ENCODE data around the gene MAMDC2. TPM values are rescaled to one million over a fixed set of nuclear protein-coding genes. Genes with fewer than 3 reads are reported as not detected.

The MAMDC2 gene
- total and polyA plus RNA-seq, 2 donors (not counting 1 experiment from before 2014, with no cell fraction given), result not detected

- intact Hi-C loops (cut with micrococcal nuclease), result loop anchor here (5.0 kb wide), 1 partner anchor 489 kb away; no protein-coding TSS in a partner anchor
- no peak for TF ChIP-seq EZH2 (IDR thresholded peaks at IDR 0.05; ENCODE audit: borderline replicate concordance, insufficient read depth, low read depth, low read length, poor library complexity, severe bottlenecking)
- TF ChIP-seq CTCF (IDR thresholded peaks at IDR 0.05), result no peak
- Mint-ChIP-seq H3K9me3 (ENCODE audit: insufficient read depth) (no peaks in the 10 kb centered on the region), H3K27me3 (peaks cover 19% of the 10 kb centered on the region), H3K27ac (no peak overlapping the region), H3K4me1 (peaks cover 9% of the 10 kb centered on the region), H3K4me3 (no peak overlapping the region)
- no peak for ATAC-seq (ENCODE audit: low read depth)
- no CpG with 5 or more reads among the region's 2 CpGs for WGBS (ENCODE audit: insufficient coverage)
- Histone ChIP-seq H3K36me3 (replicated peaks in 1 of 2; ENCODE audit: control extremely low read depth in 1 of 2, control insufficient read depth in 1 of 2, extremely low read depth in 1 of 2, insufficient read depth in 2 of 2, low read length in 1 of 2) (no peaks in the 10 kb centered on the region), H3K79me2 (ENCODE audit: control insufficient read depth, insufficient read depth, low read length) (no peaks in the 10 kb centered on the region), H3K4me1 (ENCODE audit: control insufficient read depth in 2 of 2, insufficient read depth in 2 of 2, low read length in 2 of 2) (peaks cover 5 to 7% of the 10 kb centered on the region in 2 donors), H3K9ac (ENCODE audit: low read length) (no peak overlapping the region), H3K4me3 (ENCODE audit: control extremely low read depth in 1 of 5, extremely low read depth in 1 of 5, insufficient read depth in 1 of 5, low read depth in 2 of 5, low read length in 4 of 5) (no peak overlapping the region), H3K9me3 (ENCODE audit: control extremely low read depth in 1 of 3, control insufficient read depth in 2 of 3, insufficient read depth in 1 of 3, low read length in 2 of 3) (no peaks in the 10 kb centered on the region), H3K27ac (ENCODE audit: low read length in 2 of 2) (no peak overlapping the region), H3K27me3 (replicated peaks in 1 of 4; ENCODE audit: control extremely low read depth in 1 of 4, control insufficient read depth in 3 of 4, insufficient read depth in 4 of 4, low read length in 3 of 4) (peaks cover 0 to 3% (median 1%) of the 10 kb centered on the region in 4 experiments), H2AFZ (ENCODE audit: insufficient read depth, low read depth, low read length, poor library complexity, severe bottlenecking) (no peak overlapping the region), H3K4me2 (replicated peaks; ENCODE audit: low read depth, low read length, poor library complexity, severe bottlenecking) (no peak overlapping the region), H4K20me1 (ENCODE audit: control insufficient read depth, insufficient read depth, low read length, poor library complexity, severe bottlenecking) (no peaks in the 10 kb centered on the region)
- POLR2A ChIA-PET, result no interaction called here
- DNase-seq, result no peak
- CTCF ChIA-PET, result interaction anchor here (1.1 to 6.6 kb wide), 13 partner anchors 7 to 691 kb away, joined by 3 to 49 read pairs (median 7); no protein-coding TSS in a partner anchor
Measured at GRCh38 chr9:70112981-70113380, 69.3 kb downstream of the MAMDC2 start.

GRCh38 chr9:70113403-70114022 is 69.9 kb downstream of the MAMDC2 start:
- H3K9me3 Mint-ChIP-seq (ENCODE audit: insufficient read depth), result no peaks in the 10 kb centered on the region
- ChIA-PET POLR2A (no interaction called here), CTCF (interaction anchor here (1.1 to 6.6 kb wide), 11 partner anchors 7 to 692 kb away, joined by 3 to 49 read pairs (median 7); no protein-coding TSS in a partner anchor)
- Histone ChIP-seq H3K36me3 (replicated peaks in 1 of 2; ENCODE audit: control extremely low read depth in 1 of 2, control insufficient read depth in 1 of 2, extremely low read depth in 1 of 2, insufficient read depth in 2 of 2, low read length in 1 of 2) (no peaks in the 10 kb centered on the region), H3K4me2 (replicated peaks; ENCODE audit: low read depth, low read length, poor library complexity, severe bottlenecking) (no peak overlapping the region), H3K27me3 (replicated peaks in 1 of 4; ENCODE audit: control extremely low read depth in 1 of 4, control insufficient read depth in 3 of 4, insufficient read depth in 4 of 4, low read length in 3 of 4) (peaks cover 0 to 3% (median 1%) of the 10 kb centered on the region in 4 experiments), H3K27ac (ENCODE audit: low read length in 2 of 2) (no peak overlapping the region), H2AFZ (ENCODE audit: insufficient read depth, low read depth, low read length, poor library complexity, severe bottlenecking) (no peak overlapping the region), H4K20me1 (ENCODE audit: control insufficient read depth, insufficient read depth, low read length, poor library complexity, severe bottlenecking) (no peaks in the 10 kb centered on the region), H3K4me1 (ENCODE audit: control insufficient read depth in 2 of 2, insufficient read depth in 2 of 2, low read length in 2 of 2) (peaks cover 5 to 7% of the 10 kb centered on the region in 2 donors), H3K9ac (ENCODE audit: low read length) (no peak overlapping the region), H3K79me2 (ENCODE audit: control insufficient read depth, insufficient read depth, low read length) (no peaks in the 10 kb centered on the region), H3K4me3 (ENCODE audit: control extremely low read depth in 1 of 5, extremely low read depth in 1 of 5, insufficient read depth in 1 of 5, low read depth in 2 of 5, low read length in 4 of 5) (no peak overlapping the region), H3K9me3 (ENCODE audit: control extremely low read depth in 1 of 3, control insufficient read depth in 2 of 3, insufficient read depth in 1 of 3, low read length in 2 of 3) (no peaks in the 10 kb centered on the region)
- TF ChIP-seq EZH2 (IDR thresholded peaks at IDR 0.05; ENCODE audit: borderline replicate concordance, insufficient read depth, low read depth, low read length, poor library complexity, severe bottlenecking) (no peak), CTCF (IDR thresholded peaks at IDR 0.05) (peak; percentile 47)
- peaks cover 21% of the 10 kb centered on the region for H3K27me3 Mint-ChIP-seq
- intact Hi-C loops (cut with micrococcal nuclease), result loop anchor here (5.0 kb wide), 1 partner anchor 489 kb away; no protein-coding TSS in a partner anchor
- ATAC-seq (ENCODE audit: low read depth) (no peak), DNase-seq (peak; percentile 14)
- peaks cover 9% of the 10 kb centered on the region for H3K4me1 Mint-ChIP-seq
- no peak overlapping the region for H3K27ac Mint-ChIP-seq
- no peak overlapping the region for H3K4me3 Mint-ChIP-seq
- 33% methylated on average over 2 of the region's 4 CpGs for WGBS (ENCODE audit: insufficient coverage)

Measured in B cell (primary cell).